Lung (tissue), 16 donors: ENCODE data around the gene RFPL4AL1. TPM values are rescaled to one million over a fixed set of nuclear protein-coding genes. Genes with fewer than 3 reads are reported as not detected.
"Not testable (repeated sequence)": the region's sequence is repeated elsewhere in the genome, so short reads cannot be mapped to it uniquely, and the experiment has no call there.

ENCODE experiments used
- ATAC-seq: fragments of 200-7000 bp; cut with Tn5 transposase; one replicate; pipeline ENCODE4 v1.9.1; 2020; ENCODE audit warnings: moderate number of reproducible peaks; ENCODE audit not compliant: insufficient read depth, low FRiP score
- DNase-seq, 3 donors: peaks; one replicate each; pipeline ENCODE4 v3.0.0-alpha.2; 2013 to 2017
- H3K27ac ChIP-seq, 2 donors: one replicate each; pipeline ENCODE4 v1.5.1; 2013; ENCODE audit warnings: mild to moderate bottlenecking in 2 of 2, moderate library complexity in 2 of 2, control low read depth in 1 of 2, inconsistent platforms in 1 of 2, low read depth in 1 of 2, low read length in 1 of 2
- H3K27me3 ChIP-seq, 3 donors: one replicate each; pipeline ENCODE4 v1.5.1; 2013; ENCODE audit warnings: low read length in 2 of 3; ENCODE audit not compliant: control insufficient read depth in 3 of 3, insufficient read depth in 3 of 3
- H3K36me3 ChIP-seq, 4 donors: one replicate each; pipeline ENCODE4 v1.5.1; 2013; ENCODE audit warnings: low read length in 4 of 4, mild to moderate bottlenecking in 1 of 4, moderate library complexity in 1 of 4; ENCODE audit not compliant: control insufficient read depth in 4 of 4, insufficient read depth in 4 of 4
- H3K4me1 ChIP-seq, 5 donors: one replicate each; pipeline ENCODE4 v1.5.1; 2013; ENCODE audit warnings: low read length in 5 of 5, mild to moderate bottlenecking in 2 of 5, moderate library complexity in 1 of 5; ENCODE audit not compliant: control insufficient read depth in 5 of 5, insufficient read depth in 5 of 5
- H3K4me3 ChIP-seq: one replicate; pipeline ENCODE4 v1.5.1; 2013; ENCODE audit warnings: mild to moderate bottlenecking, control low read depth, moderate library complexity
- H3K9ac ChIP-seq, 2 donors: one replicate each; pipeline ENCODE4 v1.5.1; 2013; ENCODE audit warnings: low read length in 2 of 2, control low read depth in 1 of 2; ENCODE audit not compliant: insufficient read depth in 1 of 2
- H3K9me3 ChIP-seq, 4 donors: one replicate each; pipeline ENCODE4 v1.5.1; 2013; ENCODE audit warnings: low read length in 3 of 4, mild to moderate bottlenecking in 1 of 4, moderate library complexity in 1 of 4; ENCODE audit not compliant: control insufficient read depth in 4 of 4, insufficient read depth in 3 of 4
- WGBS, 2 donors: extraction: QIAGEN DNeasy Blood & Tissue Kit; methylation state at CpG; one replicate each; pipeline ENCODE4 v1.1.7; 2013; 5-methylcytosine and 5-hydroxymethylcytosine counted together
- long read RNA-seq, 5 donors: transcript quantifications; one replicate each; lab custom pipeline, GENCODE V29; 2026
- polyA plus RNA-seq, 2 donors: library from polyadenylated mRNA; stranded (reverse); fragments of 200-250 nt; gene quantifications; one replicate each; pipeline ENCODE4 v1.2.1, GENCODE V29; 2013
- total RNA-seq, 2 donors: library from RNA; depleted of rRNA in 1 of 2; stranded (reverse); fragments of >200 nt in 1 of 2; gene quantifications; one replicate each; pipeline ENCODE4 v1.2.1, GENCODE V29; 2014 to 2021
- TF ChIP-seq, protein P1 (sequence below): IDR thresholded peaks from 2 replicates; pipeline ENCODE4 v1.5.1; 2012; ENCODE audit warnings: mild to moderate bottlenecking; ENCODE audit errors: control extremely low read depth, extremely low read depth
- donor health status: control.
- donor health status: control.
- donor health status: Bipolar disorder and iron deficiency.
- donor health status: healthy.
- donor health status: DM: yes; HTN: yes; CAD: no.

Gene RFPL4AL1
- total RNA-seq (not detected), polyA plus RNA-seq (not detected)
- long read RNA-seq, donor 1: 0 reads
- long read RNA-seq, donor 2: 0 reads
- long read RNA-seq, donor 3: 0 reads
- long read RNA-seq, donor 4: 0 reads
- long read RNA-seq, donor 5: 0 reads

DNA sequence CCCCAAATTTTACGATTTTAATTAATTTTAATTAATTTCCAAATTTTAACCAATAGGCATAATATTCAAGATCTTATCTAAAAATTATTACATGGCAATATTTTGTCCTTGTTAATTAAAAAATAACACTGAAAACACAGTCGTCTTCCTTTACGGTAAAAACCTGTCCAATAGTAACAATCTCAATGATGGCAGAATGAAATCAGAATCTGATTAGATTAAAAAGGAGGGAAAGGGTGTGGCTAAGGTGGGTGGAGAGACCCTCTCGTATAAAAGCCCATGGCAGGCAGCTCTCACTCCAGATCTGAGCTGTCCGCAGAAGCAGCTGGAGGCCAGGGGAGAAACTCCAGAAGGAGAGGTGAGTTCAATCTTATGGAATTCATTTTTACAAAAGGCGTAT lies at the start of gene RFPL4AL1:
Gene RFPL4AL1 (plus strand): TSS at position 301 of the 400 bp plus-strand sequence. CDS start 2,687 bp downstream, outside the sequence.
- not testable (repeated sequence) for DNase-seq, H3K9ac ChIP-seq, H3K27ac ChIP-seq, H3K27me3 ChIP-seq, H3K4me1 ChIP-seq, ATAC-seq, H3K4me3 ChIP-seq, H3K36me3 ChIP-seq, H3K9me3 ChIP-seq
- 84 to 85% methylated on average over 5 of the region's 6 CpGs for WGBS, 2 donors

GRCh38 chr19:55720214-55720746 lies 48.6 kb upstream of the RFPL4AL1 start:
- Histone ChIP-seq H3K36me3 (no peaks in the 10 kb centered on the region), H3K9me3 (peaks cover 0 to 10% (median 3%) of the 10 kb centered on the region in 4 donors), H3K9ac (no peak overlapping the region), H3K27me3 (peaks cover 0 to 7% (median 0%) of the 10 kb centered on the region in 3 donors), H3K4me1 (no peaks in the 10 kb centered on the region), H3K4me3 (no peak overlapping the region), H3K27ac (no peak overlapping the region)
- DNase-seq (no peak), ATAC-seq (no peak)
- WGBS, 2 donors: 72 to 74% methylated on average over 5 of the region's 5 CpGs
- TF ChIP-seq, protein P1, sequence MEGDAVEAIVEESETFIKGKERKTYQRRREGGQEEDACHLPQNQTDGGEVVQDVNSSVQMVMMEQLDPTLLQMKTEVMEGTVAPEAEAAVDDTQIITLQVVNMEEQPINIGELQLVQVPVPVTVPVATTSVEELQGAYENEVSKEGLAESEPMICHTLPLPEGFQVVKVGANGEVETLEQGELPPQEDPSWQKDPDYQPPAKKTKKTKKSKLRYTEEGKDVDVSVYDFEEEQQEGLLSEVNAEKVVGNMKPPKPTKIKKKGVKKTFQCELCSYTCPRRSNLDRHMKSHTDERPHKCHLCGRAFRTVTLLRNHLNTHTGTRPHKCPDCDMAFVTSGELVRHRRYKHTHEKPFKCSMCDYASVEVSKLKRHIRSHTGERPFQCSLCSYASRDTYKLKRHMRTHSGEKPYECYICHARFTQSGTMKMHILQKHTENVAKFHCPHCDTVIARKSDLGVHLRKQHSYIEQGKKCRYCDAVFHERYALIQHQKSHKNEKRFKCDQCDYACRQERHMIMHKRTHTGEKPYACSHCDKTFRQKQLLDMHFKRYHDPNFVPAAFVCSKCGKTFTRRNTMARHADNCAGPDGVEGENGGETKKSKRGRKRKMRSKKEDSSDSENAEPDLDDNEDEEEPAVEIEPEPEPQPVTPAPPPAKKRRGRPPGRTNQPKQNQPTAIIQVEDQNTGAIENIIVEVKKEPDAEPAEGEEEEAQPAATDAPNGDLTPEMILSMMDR: no peak

DNA sequence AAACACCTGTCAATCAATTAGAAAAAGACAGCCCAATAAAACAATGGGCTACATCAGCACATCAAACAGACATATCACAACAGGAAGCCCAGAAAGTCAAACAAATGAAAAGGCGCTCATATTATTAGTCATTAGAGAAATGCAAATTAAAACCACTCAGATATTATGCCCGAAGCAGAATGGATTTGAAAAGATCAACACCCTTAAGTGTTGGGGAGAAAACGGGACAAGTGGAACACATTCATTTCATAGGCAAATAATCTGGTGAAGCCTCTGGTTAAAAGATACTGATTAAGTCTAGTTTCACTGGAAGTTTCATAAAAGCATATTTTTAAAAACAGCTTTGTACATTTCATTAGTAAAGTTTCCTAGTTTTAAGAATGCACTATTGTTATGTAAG lies 48.1 kb upstream of the RFPL4AL1 start:
- DNase-seq: no peak
- no peak overlapping the region for H3K27ac ChIP-seq
- no peaks in the 10 kb centered on the region for H3K4me1 ChIP-seq
- no peak overlapping the region for H3K4me3 ChIP-seq
- no peak for ATAC-seq
- TF ChIP-seq, protein P1: no peak
- H3K9me3 ChIP-seq: peaks cover 0 to 10% (median 3%) of the 10 kb centered on the region in 4 donors
- 83 to 85% methylated on average over 3 of the region's 3 CpGs for WGBS, 2 donors
- H3K27me3 ChIP-seq: peaks cover 0 to 7% (median 0%) of the 10 kb centered on the region in 3 donors
- H3K36me3 ChIP-seq: no peaks in the 10 kb centered on the region
- no peak overlapping the region for H3K9ac ChIP-seq

DNA sequence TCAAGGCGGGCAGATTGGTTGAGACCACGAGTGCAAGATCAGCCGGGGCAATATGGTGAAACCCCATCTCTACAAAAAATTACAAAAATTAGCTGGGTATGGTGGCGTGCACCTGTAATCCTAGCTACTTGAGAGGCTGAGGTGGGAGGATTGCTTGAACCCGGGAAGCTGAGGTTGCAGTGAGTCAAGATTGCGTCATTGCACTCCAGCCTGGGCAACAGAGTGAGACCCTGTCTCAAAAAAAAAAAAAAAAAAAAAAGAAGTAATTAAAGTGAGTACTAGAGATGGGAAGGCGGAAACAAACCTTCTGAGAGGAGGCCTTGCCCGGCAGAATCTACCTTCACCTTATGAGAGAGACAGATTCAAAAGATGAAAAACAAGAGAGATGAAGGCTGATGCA lies 45.4 kb upstream of the RFPL4AL1 start:
- DNase-seq: no peak
- no peaks in the 10 kb centered on the region for H3K4me1 ChIP-seq
- H3K36me3 ChIP-seq: no peaks in the 10 kb centered on the region
- H3K27ac ChIP-seq: no peak overlapping the region
- no peak overlapping the region for H3K9ac ChIP-seq
- H3K4me3 ChIP-seq: no peak overlapping the region
- peaks cover 0 to 4% (median 0%) of the 10 kb centered on the region in 3 donors for H3K27me3 ChIP-seq
- TF ChIP-seq, protein P1: no peak
- WGBS, 2 donors: 92 to 97% methylated on average over 8 of the region's 8 CpGs
- peaks cover 0 to 10% (median 3%) of the 10 kb centered on the region in 4 donors for H3K9me3 ChIP-seq
- ATAC-seq: no peak

GRCh38 chr19:55730378-55730777 lies 38.5 kb upstream of the RFPL4AL1 start:
- not testable (repeated sequence) for H3K4me3 ChIP-seq, H3K9ac ChIP-seq, DNase-seq, ATAC-seq, H3K36me3 ChIP-seq, H3K9me3 ChIP-seq, H3K27ac ChIP-seq, H3K4me1 ChIP-seq, H3K27me3 ChIP-seq
- 79 to 82% methylated on average over 2 of the region's 2 CpGs for WGBS, 2 donors
